ENCODE data around the gene TBC1D1.

The TBC1D1 gene

DNA sequence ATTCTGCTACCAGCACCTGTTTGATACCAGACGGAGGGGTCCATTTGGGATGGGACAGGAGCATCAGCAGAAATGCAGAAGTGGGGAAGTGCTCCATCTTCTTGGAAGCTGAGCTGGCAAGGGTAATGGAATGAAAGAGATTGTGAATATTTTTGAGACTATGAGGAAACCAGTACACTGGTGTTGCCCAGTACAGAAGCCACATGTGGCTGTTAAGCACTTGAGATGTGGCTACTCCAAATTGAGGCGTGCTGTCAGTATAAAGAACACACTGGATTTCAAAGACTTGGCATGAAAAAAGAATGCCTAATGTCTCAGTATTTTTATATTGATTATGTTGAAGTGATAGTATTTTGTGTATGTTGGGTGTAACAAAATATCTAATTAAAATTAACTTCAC is 222.7 kb downstream of the TBC1D1 start:
- H3K27me3 ChIP-seq (ENCODE audit: insufficient read depth, low read length) = no peaks in the 10 kb centered on the region
- no peak overlapping the region for H3K4me3 ChIP-seq (ENCODE audit: low read depth, low read length, poor library complexity, severe bottlenecking)
- no peaks in the 10 kb centered on the region for H3F3A ChIP-seq (ENCODE audit: insufficient read depth, low read length)
- no peaks in the 10 kb centered on the region for H4K20me1 ChIP-seq (ENCODE audit: insufficient read depth, low read length)
- H3K4me2 ChIP-seq (ENCODE audit: low read length) = no peak overlapping the region
- no peaks in the 10 kb centered on the region for H3K9me2 ChIP-seq (ENCODE audit: low read depth, low read length)
- no peak overlapping the region for H3K27ac ChIP-seq (ENCODE audit: low read depth, low read length, poor library complexity, severe bottlenecking)
- H3K4me1 ChIP-seq (ENCODE audit: insufficient read depth, low read length, severe bottlenecking) = no peaks in the 10 kb centered on the region
- H2AFZ ChIP-seq (ENCODE audit: low read length) = no peak overlapping the region
- H3K9me3 ChIP-seq (ENCODE audit: low read length) = no peaks in the 10 kb centered on the region
- no peak for TF ChIP-seq EZH2 (IDR thresholded peaks at IDR 0.05; ENCODE audit: borderline replicate concordance, low read length)
- TF ChIP-seq, protein P1, sequence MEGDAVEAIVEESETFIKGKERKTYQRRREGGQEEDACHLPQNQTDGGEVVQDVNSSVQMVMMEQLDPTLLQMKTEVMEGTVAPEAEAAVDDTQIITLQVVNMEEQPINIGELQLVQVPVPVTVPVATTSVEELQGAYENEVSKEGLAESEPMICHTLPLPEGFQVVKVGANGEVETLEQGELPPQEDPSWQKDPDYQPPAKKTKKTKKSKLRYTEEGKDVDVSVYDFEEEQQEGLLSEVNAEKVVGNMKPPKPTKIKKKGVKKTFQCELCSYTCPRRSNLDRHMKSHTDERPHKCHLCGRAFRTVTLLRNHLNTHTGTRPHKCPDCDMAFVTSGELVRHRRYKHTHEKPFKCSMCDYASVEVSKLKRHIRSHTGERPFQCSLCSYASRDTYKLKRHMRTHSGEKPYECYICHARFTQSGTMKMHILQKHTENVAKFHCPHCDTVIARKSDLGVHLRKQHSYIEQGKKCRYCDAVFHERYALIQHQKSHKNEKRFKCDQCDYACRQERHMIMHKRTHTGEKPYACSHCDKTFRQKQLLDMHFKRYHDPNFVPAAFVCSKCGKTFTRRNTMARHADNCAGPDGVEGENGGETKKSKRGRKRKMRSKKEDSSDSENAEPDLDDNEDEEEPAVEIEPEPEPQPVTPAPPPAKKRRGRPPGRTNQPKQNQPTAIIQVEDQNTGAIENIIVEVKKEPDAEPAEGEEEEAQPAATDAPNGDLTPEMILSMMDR (IDR thresholded peaks at IDR 0.05; ENCODE audit: low read length) = no peak
- H3K36me3 ChIP-seq (ENCODE audit: insufficient read depth, low read length) = peaks cover 96% of the 10 kb centered on the region
- no peak overlapping the region for H3K9ac ChIP-seq (ENCODE audit: low read length)
- no peaks in the 10 kb centered on the region for H3K79me2 ChIP-seq (ENCODE audit: insufficient read depth, low read length)

DNA sequence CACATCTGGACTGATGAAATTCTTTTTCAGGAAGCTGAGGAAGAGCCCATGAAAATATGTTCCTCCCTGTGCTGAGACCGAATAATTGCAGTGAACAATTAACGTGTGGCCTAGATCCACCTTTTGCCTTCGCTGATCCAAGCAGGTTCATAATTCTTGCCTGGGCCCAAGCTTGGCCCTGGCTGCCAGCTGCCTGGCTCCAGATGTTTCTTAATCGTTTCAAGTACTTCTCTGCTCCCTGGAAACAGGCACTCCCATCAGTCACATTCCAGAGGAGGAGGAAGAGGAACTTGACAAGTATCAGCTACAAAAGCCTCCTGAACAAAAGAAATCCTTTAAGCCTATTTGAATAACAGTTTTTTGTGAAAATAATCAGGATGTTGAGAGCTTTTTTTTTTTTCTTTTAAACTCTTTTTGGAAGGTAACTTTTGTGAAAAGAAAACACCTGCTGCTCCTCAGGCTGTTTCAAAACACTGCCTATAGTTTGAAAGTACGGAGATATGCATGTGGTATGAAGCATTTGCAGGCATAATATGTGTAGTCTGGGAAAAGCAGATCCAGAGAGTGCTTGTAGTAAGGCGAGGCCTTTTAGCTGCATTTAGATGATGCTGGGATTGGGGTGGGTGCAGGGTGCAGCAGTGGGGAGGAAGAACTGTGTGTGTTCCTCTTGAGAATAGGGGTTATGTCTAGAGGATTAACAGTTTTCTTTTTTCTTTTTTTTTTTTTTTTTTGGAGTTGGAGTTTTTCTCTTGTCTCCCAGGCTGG is 223.7 kb downstream of the TBC1D1 start:
- Histone ChIP-seq H3K4me2 (ENCODE audit: low read length) (no peak overlapping the region), H3K9me3 (ENCODE audit: low read length) (no peaks in the 10 kb centered on the region), H3K4me3 (ENCODE audit: low read depth, low read length, poor library complexity, severe bottlenecking) (no peak overlapping the region), H3F3A (ENCODE audit: insufficient read depth, low read length) (no peaks in the 10 kb centered on the region), H2AFZ (ENCODE audit: low read length) (no peak overlapping the region), H3K36me3 (ENCODE audit: insufficient read depth, low read length) (peaks cover 96% of the 10 kb centered on the region), H3K4me1 (ENCODE audit: insufficient read depth, low read length, severe bottlenecking) (no peaks in the 10 kb centered on the region), H3K27me3 (ENCODE audit: insufficient read depth, low read length) (no peaks in the 10 kb centered on the region), H3K79me2 (ENCODE audit: insufficient read depth, low read length) (no peaks in the 10 kb centered on the region), H3K9me2 (ENCODE audit: low read depth, low read length) (no peaks in the 10 kb centered on the region), H3K9ac (ENCODE audit: low read length) (no peak overlapping the region), H4K20me1 (ENCODE audit: insufficient read depth, low read length) (no peaks in the 10 kb centered on the region), H3K27ac (ENCODE audit: low read depth, low read length, poor library complexity, severe bottlenecking) (no peak overlapping the region)
- no peak for TF ChIP-seq EZH2 (IDR thresholded peaks at IDR 0.05; ENCODE audit: borderline replicate concordance, low read length)
- TF ChIP-seq, protein P1 (IDR thresholded peaks at IDR 0.05; ENCODE audit: low read length) = no peak

DNA sequence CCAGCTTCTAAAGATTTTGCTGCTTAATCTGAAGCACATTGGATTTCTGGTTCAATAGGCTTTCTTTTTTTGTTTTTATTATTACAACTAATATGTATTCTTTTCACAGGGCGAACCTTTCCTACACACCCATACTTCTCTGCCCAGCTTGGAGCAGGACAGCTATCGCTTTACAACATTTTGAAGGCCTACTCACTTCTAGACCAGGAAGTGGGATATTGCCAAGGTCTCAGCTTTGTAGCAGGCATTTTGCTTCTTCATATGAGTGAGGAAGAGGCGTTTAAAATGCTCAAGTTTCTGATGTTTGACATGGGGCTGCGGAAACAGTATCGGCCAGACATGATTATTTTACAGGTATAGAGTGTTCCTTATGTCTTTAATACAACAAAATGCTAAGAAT is 224.7 kb downstream of the TBC1D1 start:
- Histone ChIP-seq H3F3A (ENCODE audit: insufficient read depth, low read length) (no peaks in the 10 kb centered on the region), H3K79me2 (ENCODE audit: insufficient read depth, low read length) (no peaks in the 10 kb centered on the region), H3K27me3 (ENCODE audit: insufficient read depth, low read length) (no peaks in the 10 kb centered on the region), H3K36me3 (ENCODE audit: insufficient read depth, low read length) (peaks cover 96% of the 10 kb centered on the region), H3K4me1 (ENCODE audit: insufficient read depth, low read length, severe bottlenecking) (no peaks in the 10 kb centered on the region), H4K20me1 (ENCODE audit: insufficient read depth, low read length) (no peaks in the 10 kb centered on the region), H3K4me3 (ENCODE audit: low read depth, low read length, poor library complexity, severe bottlenecking) (no peak overlapping the region), H3K9ac (ENCODE audit: low read length) (no peak overlapping the region), H3K4me2 (ENCODE audit: low read length) (no peak overlapping the region), H3K9me3 (ENCODE audit: low read length) (no peaks in the 10 kb centered on the region), H2AFZ (ENCODE audit: low read length) (no peak overlapping the region), H3K9me2 (ENCODE audit: low read depth, low read length) (no peaks in the 10 kb centered on the region), H3K27ac (ENCODE audit: low read depth, low read length, poor library complexity, severe bottlenecking) (no peak overlapping the region)
- TF ChIP-seq, protein P1 (IDR thresholded peaks at IDR 0.05; ENCODE audit: low read length) = no peak
- no peak for TF ChIP-seq EZH2 (IDR thresholded peaks at IDR 0.05; ENCODE audit: borderline replicate concordance, low read length)
